Mesenchymal stem cell (in vitro differentiated cells and primary cell): ENCODE results near the gene PRKG2.

Experiments
- DNase-seq: peaks from one replicate; pipeline ENCODE4 v3.0.0-alpha.2; 2013
- H2AFZ ChIP-seq: one replicate; pipeline ENCODE4 v1.6.1; 2013; ENCODE audit warnings: low read depth, mild to moderate bottlenecking, control low read depth, inconsistent platforms, low read length, moderate library complexity
- H2AK5ac ChIP-seq: 2 replicates; pipeline ENCODE4 v1.6.1; 2013; ENCODE audit warnings: low read length, moderate library complexity, mild to moderate bottlenecking, inconsistent platforms; ENCODE audit not compliant: severe bottlenecking
- H2BK120ac ChIP-seq: one replicate; pipeline ENCODE4 v1.6.1; 2013; ENCODE audit warnings: low read depth, mild to moderate bottlenecking, inconsistent platforms, low read length, moderate library complexity
- H2BK12ac ChIP-seq, 2 experiments: one replicate each; pipeline ENCODE4 v1.6.1; 2013; ENCODE audit warnings: inconsistent platforms in 2 of 2, low read length in 2 of 2, mild to moderate bottlenecking in 2 of 2, moderate library complexity in 2 of 2, control low read depth in 1 of 2
- H2BK15ac ChIP-seq: one replicate; pipeline ENCODE4 v1.6.1; 2013; ENCODE audit warnings: mild to moderate bottlenecking, low read depth, inconsistent platforms; ENCODE audit not compliant: poor library complexity, severe bottlenecking
- H2BK5ac ChIP-seq: 2 replicates; pipeline ENCODE4 v1.6.1; 2013; ENCODE audit warnings: low read depth, mild to moderate bottlenecking, low read length, control low read depth, inconsistent platforms; ENCODE audit not compliant: poor library complexity, severe bottlenecking
- H3K14ac ChIP-seq, 2 experiments: one replicate each; pipeline ENCODE4 v1.6.1; 2013; ENCODE audit warnings: inconsistent platforms in 2 of 2, low read length in 2 of 2, control low read depth in 1 of 2, mild to moderate bottlenecking in 1 of 2, moderate library complexity in 1 of 2
- H3K18ac ChIP-seq, 2 experiments: one replicate each; pipeline ENCODE4 v1.6.1; 2013; ENCODE audit warnings: inconsistent platforms in 2 of 2, low read length in 2 of 2, control low read depth in 1 of 2, low read depth in 1 of 2, mild to moderate bottlenecking in 1 of 2
- H3K23ac ChIP-seq, 2 experiments: one replicate each; pipeline ENCODE4 v1.6.1; 2013; ENCODE audit warnings: inconsistent platforms in 2 of 2, low read length in 2 of 2, mild to moderate bottlenecking in 2 of 2, moderate library complexity in 2 of 2, control low read depth in 1 of 2
- H3K27ac ChIP-seq: 2 replicates; pipeline ENCODE4 v1.5.1; 2013; ENCODE audit warnings: mild to moderate bottlenecking, moderate library complexity, low read length, control low read depth, inconsistent platforms; ENCODE audit not compliant: poor library complexity, severe bottlenecking
- H3K27me3 ChIP-seq, 2 experiments: 2 replicates each; pipeline versions ENCODE4 v1.6.1 to v1.7.0; 2013; ENCODE audit warnings: low read length in 2 of 2, mild to moderate bottlenecking in 2 of 2, moderate library complexity in 2 of 2, control low read depth in 1 of 2, inconsistent platforms in 1 of 2; ENCODE audit not compliant: control insufficient read depth in 1 of 2, insufficient read depth in 1 of 2
- H3K36me3 ChIP-seq, 2 experiments: 2 replicates each; pipeline versions ENCODE4 v1.6.1 to v1.7.0; 2013; ENCODE audit warnings: low read length in 2 of 2, control low read depth in 1 of 2, inconsistent platforms in 1 of 2, low read depth in 1 of 2, mild to moderate bottlenecking in 1 of 2; ENCODE audit not compliant: insufficient read depth in 2 of 2, control insufficient read depth in 1 of 2
- H3K4ac ChIP-seq, 2 experiments: one replicate each; pipeline ENCODE4 v1.6.1; 2013; ENCODE audit warnings: inconsistent platforms in 2 of 2, low read length in 2 of 2, mild to moderate bottlenecking in 2 of 2, moderate library complexity in 2 of 2, control low read depth in 1 of 2, low read depth in 1 of 2
- H3K4me1 ChIP-seq: 2 replicates; pipeline ENCODE4 v1.6.1; 2013; ENCODE audit warnings: low read depth, low read length, control low read depth; ENCODE audit not compliant: control insufficient read depth, insufficient read depth
- H3K4me2 ChIP-seq: 2 replicates; pipeline ENCODE4 v1.6.1; 2013; ENCODE audit warnings: low read length, mild to moderate bottlenecking, inconsistent platforms; ENCODE audit not compliant: poor library complexity, severe bottlenecking
- H3K4me3 ChIP-seq, 2 experiments: 2 replicates each; pipeline versions ENCODE4 v1.5.1 to v1.7.0; 2013; ENCODE audit warnings: low read length in 2 of 2, mild to moderate bottlenecking in 2 of 2, control low read depth in 1 of 2, low read depth in 1 of 2; ENCODE audit not compliant: insufficient read depth in 1 of 2
- H3K79me1 ChIP-seq: replicated peaks from 2 replicates; pipeline ENCODE4 v1.6.1; 2013; ENCODE audit warnings: mild to moderate bottlenecking, control low read depth, low read length, inconsistent platforms; ENCODE audit not compliant: poor library complexity, severe bottlenecking
- H3K9ac ChIP-seq: 2 replicates; pipeline ENCODE4 v1.7.0; 2013; ENCODE audit warnings: mild to moderate bottlenecking, low read length, moderate library complexity
- H3K9me3 ChIP-seq: 2 replicates; pipeline ENCODE4 v1.7.0; 2013; ENCODE audit warnings: mild to moderate bottlenecking, low read length; ENCODE audit not compliant: control insufficient read depth
- H4K8ac ChIP-seq: one replicate; pipeline ENCODE4 v1.6.1; 2013; ENCODE audit warnings: inconsistent platforms, mild to moderate bottlenecking, low read length, moderate library complexity
- H4K91ac ChIP-seq: one replicate; pipeline ENCODE4 v1.6.1; 2013; ENCODE audit warnings: mild to moderate bottlenecking, low read length, inconsistent platforms
- WGBS: methylation state at CpG from one replicate; pipeline ENCODE4 v1.1.7; 2013; ENCODE audit warnings: mixed read lengths; 5-methylcytosine and 5-hydroxymethylcytosine counted together

PRKG2 gene

GRCh38 chr4:81198609-81199008 is 16.4 kb downstream of the PRKG2 start:
- Histone ChIP-seq H3K27me3 (no peaks in the 10 kb centered on the region), H2BK5ac (no peak overlapping the region), H3K4ac (no peak overlapping the region), H3K79me1 (no peaks in the 10 kb centered on the region), H3K4me3 (no peak overlapping the region), H4K91ac (no peak overlapping the region), H2BK120ac (no peak overlapping the region), H3K4me2 (no peak overlapping the region), H3K9me3 (no peaks in the 10 kb centered on the region), H2BK15ac (no peak overlapping the region), H3K4me1 (no peaks in the 10 kb centered on the region), H2BK12ac (no peak overlapping the region), H4K8ac (no peak overlapping the region), H2AK5ac (no peak overlapping the region), H2AFZ (no peak overlapping the region), H3K23ac (no peak overlapping the region), H3K36me3 (peaks cover 0 to 13% of the 10 kb centered on the region in 2 experiments), H3K14ac (no peak overlapping the region), H3K9ac (no peak overlapping the region), H3K27ac (no peak overlapping the region), H3K18ac (no peak overlapping the region)
- DNase-seq, result no peak
- WGBS, result 67% methylated on average over 1 of the region's 1 CpG

- no peak overlapping the region for H2BK15ac ChIP-seq
- no peak overlapping the region for H3K4ac ChIP-seq
- H2BK5ac ChIP-seq, result no peak overlapping the region
- H3K79me1 ChIP-seq, result no peaks in the 10 kb centered on the region
- H3K9me3 ChIP-seq, result no peaks in the 10 kb centered on the region
- H3K9ac ChIP-seq, result no peak overlapping the region
- WGBS, result 64% methylated on average over 3 of the region's 4 CpGs
- H3K4me1 ChIP-seq, result no peaks in the 10 kb centered on the region
- no peak overlapping the region for H3K4me2 ChIP-seq
- peaks cover 0 to 13% of the 10 kb centered on the region in 2 experiments for H3K36me3 ChIP-seq
- no peak overlapping the region for H2BK120ac ChIP-seq
- H2AFZ ChIP-seq, result no peak overlapping the region
- no peak overlapping the region for H2AK5ac ChIP-seq
- no peak overlapping the region for H3K23ac ChIP-seq
- H2BK12ac ChIP-seq, result no peak overlapping the region
- no peak overlapping the region for H4K8ac ChIP-seq
- no peak overlapping the region for H3K27ac ChIP-seq
- H3K14ac ChIP-seq, result no peak overlapping the region
- no peak overlapping the region for H3K4me3 ChIP-seq
- no peak overlapping the region for H3K18ac ChIP-seq
- no peak for DNase-seq
- no peak overlapping the region for H4K91ac ChIP-seq
- H3K27me3 ChIP-seq, result no peaks in the 10 kb centered on the region
Observed at GRCh38 chr4:81197864-81198524, 17.0 kb downstream of the PRKG2 start.

- Histone ChIP-seq H3K9ac (no peak overlapping the region), H3K79me1 (no peaks in the 10 kb centered on the region), H3K4me2 (no peak overlapping the region), H3K36me3 (peaks cover 0 to 13% of the 10 kb centered on the region in 2 experiments), H2BK120ac (no peak overlapping the region), H3K27ac (no peak overlapping the region), H2BK12ac (no peak overlapping the region), H2AK5ac (no peak overlapping the region), H4K8ac (no peak overlapping the region), H3K4me3 (no peak overlapping the region), H3K27me3 (no peaks in the 10 kb centered on the region), H3K14ac (no peak overlapping the region), H3K9me3 (no peaks in the 10 kb centered on the region), H2BK5ac (no peak overlapping the region), H3K18ac (no peak overlapping the region), H3K4ac (no peak overlapping the region), H2BK15ac (no peak overlapping the region), H3K4me1 (no peaks in the 10 kb centered on the region), H3K23ac (no peak overlapping the region), H2AFZ (no peak overlapping the region), H4K91ac (no peak overlapping the region)
- DNase-seq, result no peak
- WGBS, result 86% methylated on average over 3 of the region's 3 CpGs
Observed at GRCh38 chr4:81196126-81196650, 18.8 kb downstream of the PRKG2 start.

- H3K14ac ChIP-seq, result no peak overlapping the region
- peaks cover 0 to 10% of the 10 kb centered on the region in 2 experiments for H3K36me3 ChIP-seq
- no peak overlapping the region for H4K91ac ChIP-seq
- no peak overlapping the region for H3K9ac ChIP-seq
- H3K4me3 ChIP-seq, result no peak overlapping the region
- no peaks in the 10 kb centered on the region for H3K27me3 ChIP-seq
- no peak overlapping the region for H2BK5ac ChIP-seq
- no peak overlapping the region for H3K4ac ChIP-seq
- DNase-seq, result no peak
- H2AK5ac ChIP-seq, result no peak overlapping the region
- H3K23ac ChIP-seq, result no peak overlapping the region
- H3K79me1 ChIP-seq, result no peaks in the 10 kb centered on the region
- H4K8ac ChIP-seq, result no peak overlapping the region
- H2BK15ac ChIP-seq, result no peak overlapping the region
- H3K9me3 ChIP-seq, result no peaks in the 10 kb centered on the region
- H3K4me1 ChIP-seq, result no peaks in the 10 kb centered on the region
- H2BK12ac ChIP-seq, result no peak overlapping the region
- H2BK120ac ChIP-seq, result no peak overlapping the region
- H3K27ac ChIP-seq, result no peak overlapping the region
- no peak overlapping the region for H3K18ac ChIP-seq
- no peak overlapping the region for H3K4me2 ChIP-seq
- 96% methylated on average over 5 of the region's 6 CpGs for WGBS
- H2AFZ ChIP-seq, result no peak overlapping the region
Observed at GRCh38 chr4:81195475-81195874, 19.5 kb downstream of the PRKG2 start.
